PC-9 (cell line): ENCODE data around the gene TMEM151B. TPM values are rescaled to one million over a fixed set of nuclear protein-coding genes. Genes with fewer than 3 reads are reported as not detected.
A peak's percentile ranks its signal among the peaks of the same experiment; 100 is the strongest.

Experiments
- BruUV-seq: library from RNA; stranded (reverse); fragments of 400-500 nt; replicated peaks from 2 replicates; lab custom pipeline; 2021; lab: Mats Ljungman, UMichigan
- CTCF ChIA-PET: fragments of 300-600 bp; sonication (Branson Sonifier 250); formaldehyde crosslinking; loops from one replicate; lab custom pipeline; 2022; ENCODE audit warnings: antibody characterized with exemption; lab: Charles Lee
- POLR2A ChIA-PET: fragments of 300-600 bp; sonication (Branson Sonifier 250); formaldehyde crosslinking; loops from one replicate; lab custom pipeline; 2022; ENCODE audit warnings: antibody characterized with exemption; ENCODE audit not compliant: unreplicated experiment; lab: Charles Lee
- DNase-seq, 2 experiments: peaks; one replicate each; pipeline versions ENCODE4 v3.0.0 to v3.0.0-alpha.2; 2015 to 2022; ENCODE audit warnings: mixed read lengths in 1 of 2
- H2AFZ ChIP-seq: fragments of 200-600 bp; sonication (generic); 2 replicates; pipeline ENCODE4 v1.8.1; 2017; ENCODE audit warnings: antibody characterized with exemption
- H3F3A ChIP-seq: fragments of 200-600 bp; sonication (generic); 2 replicates; pipeline ENCODE4 v1.8.1; 2017; ENCODE audit warnings: antibody characterized with exemption, mild to moderate bottlenecking, low read depth; ENCODE audit not compliant: insufficient read depth
- H3K27ac ChIP-seq: fragments of 200-600 bp; sonication (generic); 2 replicates; pipeline ENCODE4 v1.6.1; 2016; ENCODE audit warnings: mixed run types
- H3K27me3 ChIP-seq: fragments of 200-600 bp; sonication (generic); 2 replicates; pipeline ENCODE4 v1.6.1; 2016; ENCODE audit warnings: low read depth, mixed run types; ENCODE audit not compliant: insufficient read depth
- H3K36me3 ChIP-seq: fragments of 200-600 bp; sonication (generic); 2 replicates; pipeline ENCODE4 v1.6.1; 2016; ENCODE audit warnings: low read depth, mixed run types
- H3K4me1 ChIP-seq: fragments of 200-600 bp; sonication (generic); replicated peaks from 2 replicates; pipeline ENCODE4 v1.6.1; 2016; ENCODE audit warnings: mixed run types; ENCODE audit not compliant: insufficient read depth
- H3K4me2 ChIP-seq: fragments of 200-600 bp; sonication (generic); 2 replicates; pipeline ENCODE4 v1.6.1; 2017; ENCODE audit warnings: mixed run types
- H3K4me3 ChIP-seq: fragments of 200-600 bp; sonication (generic); 2 replicates; pipeline ENCODE4 v1.6.1; 2016; ENCODE audit warnings: mixed run types
- H3K79me2 ChIP-seq: fragments of 200-600 bp; sonication (generic); 2 replicates; pipeline ENCODE4 v1.6.1; 2017; ENCODE audit warnings: low read depth, mixed run types
- H3K9me2 ChIP-seq: fragments of 200-600 bp; sonication (generic); 2 replicates; pipeline ENCODE4 v1.8.1; 2017; ENCODE audit warnings: mild to moderate bottlenecking; ENCODE audit not compliant: insufficient read depth
- H3K9me3 ChIP-seq: fragments of 200-600 bp; sonication (generic); 2 replicates; pipeline ENCODE4 v1.8.1; 2016; ENCODE audit warnings: low read depth; ENCODE audit not compliant: insufficient read depth
- H4K20me1 ChIP-seq: fragments of 200-600 bp; sonication (generic); 2 replicates; pipeline ENCODE4 v1.8.1; 2017; ENCODE audit not compliant: insufficient read depth
- CTCF ChIP-seq: fragments of 200-600 bp; sonication (generic); conservative IDR thresholded peaks from 2 replicates; pipeline ENCODE4 v1.6.1; 2017; ENCODE audit warnings: mixed run types, antibody characterized with exemption, mild to moderate bottlenecking, moderate library complexity
- EZH2 ChIP-seq: fragments of 200-600 bp; sonication (generic); IDR thresholded peaks from 2 replicates; pipeline ENCODE4 v1.8.0; 2017; ENCODE audit warnings: antibody characterized with exemption, low read depth
- intact Hi-C: fragments of 100-400 bp; cut with micrococcal nuclease; formaldehyde crosslinking; loops from one replicate; pipeline ENCODE4 v1.10.0; 2022; ENCODE audit not compliant: unreplicated experiment
- total RNA-seq: library from RNA; stranded (reverse); gene quantifications from 2 replicates; pipeline ENCODE4 v1.2.3, GENCODE V29; 2021

TMEM151B gene
- total RNA-seq, 1 experiment from 2014 or later: not detected

GRCh38 chr6:44261581-44261980 is 8.7 kb upstream of the TMEM151B start:
- H3K9me2 ChIP-seq: no peaks in the 10 kb centered on the region
- no peak for TF ChIP-seq CTCF
- no peak for TF ChIP-seq EZH2
- BruUV-seq: no TSS peak
- H3K4me2 ChIP-seq: no peak overlapping the region
- H3F3A ChIP-seq: peaks cover 17% of the 10 kb centered on the region; the same call in 1 of the 2 replicates
- no peaks in the 10 kb centered on the region for H3K9me3 ChIP-seq
- H3K4me1 ChIP-seq: peaks cover 21% of the 10 kb centered on the region
- intact Hi-C loops: no loop called here
- H3K79me2 ChIP-seq: peaks cover 32% of the 10 kb centered on the region
- H3K27me3 ChIP-seq: no peaks in the 10 kb centered on the region
- H4K20me1 ChIP-seq: peaks cover under 1% of the 10 kb centered on the region
- H3K4me3 ChIP-seq: no peak overlapping the region
- H3K27ac ChIP-seq: no peak overlapping the region
- ChIA-PET POLR2A (no interaction called here), CTCF (interaction anchor here (0.5 kb wide), 1 partner anchor 17 kb away, joined by 4 read pairs; no protein-coding TSS in a partner anchor)
- no peaks in the 10 kb centered on the region for H3K36me3 ChIP-seq
- peak in 1 of 2 experiments; percentile 30 for DNase-seq
- no peak overlapping the region for H2AFZ ChIP-seq

- H3K79me2 ChIP-seq: peaks cover 26% of the 10 kb centered on the region
- no peaks in the 10 kb centered on the region for H3K9me3 ChIP-seq
- no peaks in the 10 kb centered on the region; the same call in 1 of the 2 replicates for H4K20me1 ChIP-seq
- H3K4me3 ChIP-seq: no peak overlapping the region
- peaks cover 14% of the 10 kb centered on the region; the same call in 1 of the 2 replicates for H3F3A ChIP-seq
- H3K36me3 ChIP-seq: no peaks in the 10 kb centered on the region
- DNase-seq: no peak
- no peak overlapping the region for H3K27ac ChIP-seq
- no peak overlapping the region for H2AFZ ChIP-seq
- no TSS peak for BruUV-seq
- POLR2A ChIA-PET: no interaction called here
- no peaks in the 10 kb centered on the region for H3K27me3 ChIP-seq
- H3K4me1 ChIP-seq: peaks cover 21% of the 10 kb centered on the region
- no peaks in the 10 kb centered on the region for H3K9me2 ChIP-seq
- intact Hi-C loops: no loop called here
- TF ChIP-seq CTCF (no peak), EZH2 (no peak)
- peak overlapping the region; percentile 100 for H3K4me2 ChIP-seq
- CTCF ChIA-PET: interaction anchor here (0.7 kb wide), 1 partner anchor 548 kb away, joined by 4 read pairs; no protein-coding TSS in a partner anchor
These were observed 7.5 kb upstream of the TMEM151B start for GRCh38 chr6:44262467-44263353.

- Histone ChIP-seq H3K9me2 (no peaks in the 10 kb centered on the region), H3K4me1 (peaks cover 21% of the 10 kb centered on the region), H3K79me2 (peaks cover 26% of the 10 kb centered on the region), H2AFZ (no peak overlapping the region), H3K27me3 (no peaks in the 10 kb centered on the region), H3F3A (peaks cover 6% of the 10 kb centered on the region; the same call in 1 of the 2 replicates), H3K36me3 (no peaks in the 10 kb centered on the region), H3K4me3 (peak overlapping the region; percentile 89; the same call in 1 of the 2 replicates), H3K9me3 (no peaks in the 10 kb centered on the region), H4K20me1 (no peaks in the 10 kb centered on the region; the same call in 1 of the 2 replicates), H3K27ac (no peak overlapping the region), H3K4me2 (peak overlapping the region; percentile 100)
- intact Hi-C loops: no loop called here
- CTCF ChIA-PET: no interaction called here
- DNase-seq: peak in 1 of 2 experiments; percentile 32
- no peak for TF ChIP-seq EZH2
- POLR2A ChIA-PET: interaction anchor here (0.6 kb wide), 1 partner anchor 49 kb away, joined by 3 read pairs; no protein-coding TSS in a partner anchor
- no TSS peak for BruUV-seq
These were observed 6.7 kb upstream of the TMEM151B start for GRCh38 chr6:44263354-44264100.
